Left renal cortex interstitium (tissue), 4 donors: ENCODE data around the gene USP44. TPM values are rescaled to one million over a fixed set of nuclear protein-coding genes. Genes with fewer than 3 reads are reported as not detected.

ENCODE experiments used
- DNase-seq, 4 donors: peaks; one replicate each; pipeline ENCODE4 v3.0.0-alpha.2; 2013; ENCODE audit warnings: low read depth in 4 of 4, low spot score in 2 of 4, missing footprints in 1 of 4
- polyA plus RNA-seq, 4 donors: library from polyadenylated mRNA; unstranded; fragments of 120-200 nt; gene quantifications; one replicate each; pipeline ENCODE4 v1.2.1, GENCODE V29; 2013; ENCODE audit not compliant: insufficient read length in 4 of 4

USP44 gene
- polyA plus RNA-seq, 4 donors = 1.9 to 2.9 (median 2.0) TPM

DNA sequence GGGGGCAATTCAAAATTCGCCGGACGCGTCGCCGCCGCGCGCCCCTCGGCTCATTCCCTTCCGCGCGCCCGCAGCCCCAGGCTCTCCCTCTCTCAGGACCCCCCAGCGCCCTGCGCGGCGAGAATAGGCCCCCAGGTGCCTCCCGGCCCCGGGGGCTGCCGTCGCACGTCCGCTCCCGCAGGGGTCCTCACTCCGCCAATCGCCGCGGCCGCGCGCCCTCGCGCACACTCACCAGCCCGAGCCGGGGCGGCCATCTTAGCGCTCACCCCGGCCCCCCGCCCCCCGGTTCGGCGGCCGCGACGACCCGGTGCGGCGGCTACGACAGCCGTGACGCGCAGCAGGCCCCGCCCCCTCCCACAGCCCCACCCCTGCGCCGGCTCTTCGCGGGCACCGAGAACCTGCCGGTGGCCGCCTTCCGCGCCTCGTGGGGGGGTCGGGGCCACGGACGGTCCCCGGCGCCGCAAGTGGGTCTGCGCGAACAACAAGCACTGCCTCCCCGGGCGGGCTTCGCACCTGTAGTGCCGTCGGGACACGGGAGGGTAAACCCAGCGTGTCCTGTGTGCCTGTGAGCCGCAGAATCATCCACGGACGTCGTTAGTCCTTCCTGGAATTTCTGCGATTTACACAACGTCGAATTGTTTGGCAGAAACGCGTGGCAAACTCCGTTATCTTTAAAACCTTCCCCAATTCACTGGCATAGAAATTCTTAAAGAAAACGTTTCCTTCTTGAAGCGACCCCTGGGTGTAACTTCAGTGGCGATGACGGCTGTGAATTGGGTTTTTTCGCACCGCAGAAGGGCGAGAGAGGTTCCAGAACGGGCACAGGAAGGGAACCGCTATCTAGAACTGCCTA is 2.5 kb downstream of the USP44 start:
- no peak for DNase-seq

DNA sequence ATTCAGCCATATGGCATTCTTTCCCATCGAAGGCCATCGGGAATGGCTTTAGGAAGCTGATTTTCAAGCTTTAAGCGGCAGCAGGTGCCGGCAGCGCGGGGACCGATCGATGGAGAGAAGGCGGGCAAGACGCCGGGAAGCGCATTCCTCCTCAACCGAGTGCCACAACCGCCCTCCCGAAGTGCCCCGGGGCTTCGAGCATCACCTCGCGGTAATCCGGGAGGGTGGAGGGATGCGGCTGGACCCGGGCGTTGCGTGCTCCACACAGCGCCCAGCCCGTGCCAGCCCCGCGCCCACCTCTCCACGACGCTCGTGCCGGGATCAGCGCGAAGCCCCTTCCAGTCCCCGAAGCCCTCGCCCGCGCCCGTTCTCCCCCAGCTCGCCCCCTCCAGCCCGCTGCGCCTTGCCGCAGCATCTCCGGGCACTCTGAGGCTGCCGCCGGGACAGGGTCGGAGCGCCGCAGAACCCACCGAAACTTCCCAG is 3.2 kb downstream of the USP44 start:
- DNase-seq = no peak

DNA sequence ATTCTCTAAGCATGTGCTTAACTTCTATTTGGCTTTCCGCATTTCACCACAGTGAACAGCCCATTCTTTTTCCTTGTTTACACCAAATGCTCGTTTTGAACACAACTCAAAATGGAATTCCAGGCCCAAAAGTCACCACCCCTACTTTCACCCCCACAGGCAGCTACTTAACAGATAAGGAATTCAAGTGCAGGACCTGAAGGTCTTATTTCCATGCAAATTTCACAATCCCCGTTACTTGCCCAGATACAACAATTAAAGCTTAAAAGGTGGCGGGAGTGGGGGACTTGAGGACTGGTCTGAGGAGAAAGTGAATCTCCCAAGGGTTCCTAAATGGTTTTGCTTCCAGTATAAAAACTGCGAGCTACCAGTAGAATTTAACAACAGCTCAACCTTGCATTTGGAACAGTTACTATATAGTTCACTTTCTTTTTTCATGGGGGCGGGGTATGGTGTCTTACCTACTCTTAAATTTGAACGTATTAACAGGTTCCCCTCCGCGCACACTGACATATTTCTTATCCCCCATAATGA is 3.7 kb downstream of the USP44 start:
- no peak for DNase-seq

DNA sequence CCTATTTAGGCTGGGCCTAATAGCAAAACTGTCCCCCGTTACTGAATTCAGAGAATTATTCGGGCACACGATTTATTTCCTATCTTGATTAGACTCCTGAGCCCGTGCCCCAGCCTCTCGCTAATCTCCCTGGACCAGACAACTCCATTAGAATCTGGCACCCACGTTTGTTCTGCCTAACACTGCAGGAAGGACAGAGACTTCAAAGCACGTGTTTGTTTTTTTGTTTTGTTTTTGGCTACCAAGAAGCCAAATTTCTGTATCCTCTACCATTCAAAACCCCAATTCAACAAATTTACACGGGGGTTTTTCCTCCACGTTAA is 4.8 kb downstream of the USP44 start:
- DNase-seq = no peak

DNA sequence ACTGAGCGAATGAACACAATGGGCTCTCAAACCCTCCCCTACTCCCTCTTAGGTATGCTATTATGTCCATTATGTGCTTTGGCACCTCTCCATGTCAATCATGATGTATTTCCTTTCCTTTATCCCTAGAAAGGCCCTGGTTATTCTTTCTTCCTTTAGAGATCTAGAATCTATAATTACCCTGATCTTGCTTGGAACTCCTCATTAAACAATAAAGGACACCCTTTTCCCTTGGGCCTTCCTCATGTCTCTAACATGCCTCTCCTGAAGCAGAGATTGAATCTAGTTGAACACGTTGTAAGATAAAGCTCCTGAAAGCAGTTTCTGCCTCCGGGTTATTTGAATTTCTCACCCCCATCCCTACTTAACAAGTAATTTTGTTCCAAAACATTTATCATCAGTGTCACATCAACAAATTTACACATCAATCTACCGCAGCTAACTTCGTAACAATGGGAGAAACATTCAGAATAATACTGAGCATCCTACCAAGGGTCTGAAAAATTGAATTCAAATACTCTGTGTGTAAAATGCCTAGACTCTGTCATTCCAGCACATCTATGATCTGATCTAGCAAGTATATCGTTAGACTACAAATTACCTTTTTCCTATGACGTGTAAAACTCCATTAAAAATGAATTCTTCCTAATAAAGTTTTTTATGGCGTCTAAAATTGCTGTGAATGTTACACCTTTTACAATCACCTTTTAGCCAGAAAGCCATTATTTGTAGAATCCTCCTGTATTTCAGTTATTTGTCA is 5.4 kb downstream of the USP44 start:
- DNase-seq = no peak

DNA sequence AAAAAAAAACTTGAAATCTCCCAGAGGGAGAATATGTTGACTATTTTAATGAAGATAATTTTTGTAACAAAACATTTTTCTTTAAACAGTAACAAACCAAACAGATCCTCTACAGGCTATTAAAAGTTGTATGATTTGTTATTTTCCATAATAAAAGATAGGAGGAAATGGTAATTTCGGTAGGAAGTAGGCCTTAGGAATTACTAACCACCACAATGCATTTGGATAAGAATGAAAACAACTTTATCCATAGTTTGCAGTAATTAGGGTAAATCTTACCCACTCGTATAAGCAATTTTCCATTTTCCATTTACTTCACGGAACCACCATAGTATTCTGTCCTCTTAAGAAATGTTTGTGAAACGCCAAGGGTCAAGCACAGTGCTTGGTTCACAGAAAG is 6.0 kb downstream of the USP44 start:
- DNase-seq = no peak

DNA sequence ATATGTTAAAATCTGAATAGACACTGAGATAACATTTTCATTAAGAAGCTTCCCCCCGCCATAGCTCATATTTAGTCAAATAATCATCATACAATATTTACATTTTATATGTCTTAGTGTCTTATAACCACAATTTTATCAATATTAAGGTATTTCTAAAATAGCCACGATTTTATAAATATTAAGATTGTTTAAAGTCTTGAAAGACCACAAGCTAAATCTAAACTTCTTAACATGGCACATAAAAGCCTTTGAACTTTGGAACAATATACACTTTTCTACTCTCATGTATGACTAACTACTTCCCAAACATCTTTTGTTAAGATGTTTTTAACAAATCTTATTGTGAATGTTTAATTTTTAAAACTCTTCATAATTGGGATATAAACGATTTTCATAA is 6.5 kb downstream of the USP44 start:
- no peak for DNase-seq

DNA sequence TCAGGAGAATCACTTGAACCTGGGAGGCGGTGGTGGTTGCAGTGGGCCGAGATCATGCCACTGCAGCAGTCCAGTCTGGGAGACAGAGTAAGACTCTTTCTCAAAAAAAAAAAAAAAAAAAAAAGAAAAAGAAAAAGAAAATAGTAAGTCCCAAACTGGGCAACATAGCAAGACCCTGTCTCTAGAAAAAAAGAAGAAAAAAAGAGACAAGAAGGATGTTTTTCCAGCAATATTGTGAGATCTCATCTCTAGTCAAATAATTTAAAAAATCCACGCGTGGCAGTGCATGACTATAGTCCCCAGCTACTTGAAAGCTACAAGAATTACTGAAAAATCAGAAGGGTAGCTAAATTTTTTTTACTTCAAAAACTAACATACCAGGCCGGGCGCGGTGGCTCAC is 8.0 kb downstream of the USP44 start:
- DNase-seq = no peak

DNA sequence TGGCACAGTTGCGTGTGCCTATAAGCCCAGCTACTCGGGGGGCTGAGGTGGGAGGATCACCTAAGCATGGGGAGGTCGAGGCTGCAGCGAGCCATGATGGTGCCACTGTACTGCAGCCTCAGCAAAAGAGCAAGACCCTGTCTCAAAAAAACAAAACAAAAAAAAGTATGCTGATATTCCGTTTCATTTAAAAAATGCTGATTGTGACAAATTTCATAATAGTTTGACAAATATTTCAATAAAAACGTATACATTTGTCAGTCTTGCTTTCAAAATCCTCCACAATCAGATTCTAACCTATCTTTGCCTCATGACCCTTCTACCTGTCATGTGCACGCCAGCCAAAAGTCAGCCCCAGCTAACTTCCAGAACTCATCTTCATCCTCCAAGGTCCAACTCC is 9.8 kb downstream of the USP44 start:
- DNase-seq = no peak

DNA sequence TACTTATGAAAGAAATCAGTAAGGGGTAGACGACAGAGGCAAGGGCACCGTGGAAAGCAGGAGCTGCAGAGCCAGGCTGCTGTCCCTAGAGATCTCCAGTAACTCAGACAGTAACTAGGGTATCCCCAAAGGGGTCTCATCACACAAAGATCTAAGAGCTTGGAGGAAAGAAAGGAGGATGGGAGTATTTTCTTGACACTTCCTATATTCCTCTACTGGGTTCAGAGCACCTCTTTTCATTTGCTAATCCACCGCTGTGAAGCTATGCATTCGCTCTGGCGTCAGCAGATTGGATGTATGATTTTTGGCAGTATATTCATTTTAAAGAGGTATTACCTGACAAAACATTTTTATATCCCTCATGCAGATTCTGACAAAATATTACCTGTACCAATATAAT is 12.6 kb downstream of the USP44 start:
- DNase-seq = no peak

DNA sequence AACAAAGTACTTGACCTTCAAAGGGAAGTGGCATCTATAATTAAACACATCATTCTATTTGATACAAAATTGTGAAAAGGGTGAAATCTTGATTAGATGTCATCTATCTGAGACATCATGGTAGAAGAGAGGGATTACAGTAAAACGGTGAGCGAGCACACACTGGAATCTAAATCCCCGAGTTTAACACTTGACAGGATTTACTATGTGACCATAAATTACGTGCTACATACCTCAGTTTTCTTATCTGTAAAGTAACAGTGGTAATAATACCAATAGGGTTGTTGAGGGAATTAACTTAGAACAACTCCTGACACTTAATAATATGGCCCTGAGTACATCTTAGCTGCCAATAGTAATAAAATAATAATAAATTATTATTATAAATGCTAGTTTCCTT is 13.3 kb downstream of the USP44 start:
- DNase-seq = no peak

DNA sequence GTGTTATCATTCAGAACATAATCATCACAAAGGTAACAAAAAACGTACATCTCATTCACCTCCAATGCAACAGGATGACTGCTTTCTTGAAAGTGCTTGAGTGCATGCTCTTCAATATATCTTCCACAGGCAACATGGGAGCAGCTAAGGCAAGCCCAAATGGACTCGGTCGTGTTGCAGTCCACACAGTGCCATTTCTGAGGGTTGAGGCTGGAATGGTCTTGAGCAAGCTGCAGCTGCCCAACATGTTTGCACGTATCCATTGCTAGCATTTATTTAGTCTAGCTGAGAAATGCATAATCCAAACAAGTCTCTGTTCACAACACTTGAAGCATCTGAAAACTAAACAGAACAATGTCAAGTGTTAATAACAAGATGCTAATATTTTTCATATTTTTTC is 17.3 kb downstream of the USP44 start:
- no peak for DNase-seq

DNA sequence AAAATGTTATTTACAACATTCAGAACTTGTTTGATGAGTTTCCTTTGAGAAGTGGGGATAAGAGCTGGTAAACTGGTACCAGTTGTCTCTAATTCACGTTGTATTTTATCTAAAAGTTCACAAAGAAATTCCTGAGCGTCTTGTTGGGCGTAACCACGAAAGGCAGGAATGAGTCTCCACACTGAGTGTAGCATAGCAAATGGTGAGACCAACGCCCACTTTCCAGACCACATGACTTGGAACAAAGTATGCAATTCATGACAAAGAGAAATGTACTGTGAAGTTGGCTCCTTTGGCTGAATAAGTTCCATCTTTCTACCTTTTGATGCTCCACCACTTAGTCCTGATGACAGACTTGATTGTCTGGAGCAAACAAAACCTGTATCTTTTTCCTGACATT is 18.4 kb downstream of the USP44 start:
- no peak for DNase-seq

DNA sequence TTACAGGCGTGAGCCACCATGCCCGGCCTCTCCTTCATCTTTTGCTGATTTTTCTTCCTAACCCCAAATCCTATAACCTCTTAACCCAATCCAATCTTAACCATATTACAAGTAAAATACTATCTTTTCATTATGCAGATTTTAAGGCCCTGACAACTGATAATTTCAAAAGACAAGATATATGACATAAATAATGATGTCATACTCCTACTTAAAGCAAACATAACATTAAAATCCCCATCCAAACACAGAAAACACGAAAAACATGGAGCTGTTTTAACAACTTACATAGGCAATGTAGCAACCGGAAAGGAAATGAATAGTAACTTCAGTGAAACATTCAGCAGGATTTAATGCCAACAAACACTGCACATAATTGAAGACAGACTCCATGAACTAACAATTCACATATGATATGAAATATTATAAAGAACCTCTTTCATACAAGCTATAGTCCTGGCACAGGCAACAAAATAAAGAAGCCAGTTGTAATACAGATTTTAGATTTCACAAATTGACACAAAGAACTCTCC is 21.5 kb downstream of the USP44 start:
- DNase-seq = no peak

DNA sequence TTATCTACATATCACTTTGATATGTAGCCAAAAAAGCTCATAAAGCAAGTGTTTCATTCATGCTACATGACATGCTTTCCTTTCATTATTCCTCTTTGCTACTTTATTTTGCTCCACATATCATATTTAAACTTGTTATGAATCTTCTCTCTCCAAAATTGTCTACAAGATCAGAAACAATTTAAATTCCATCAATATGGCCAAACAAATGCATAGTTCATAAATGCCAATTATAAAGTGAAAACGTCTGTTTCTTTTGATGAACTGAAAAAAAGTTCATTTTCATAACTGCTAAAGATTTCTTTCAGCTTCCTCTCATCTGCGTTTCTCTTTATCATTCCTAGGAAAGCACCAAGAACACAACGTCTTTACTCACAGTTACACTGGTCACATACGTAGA is 22.8 kb downstream of the USP44 start:
- no peak for DNase-seq

DNA sequence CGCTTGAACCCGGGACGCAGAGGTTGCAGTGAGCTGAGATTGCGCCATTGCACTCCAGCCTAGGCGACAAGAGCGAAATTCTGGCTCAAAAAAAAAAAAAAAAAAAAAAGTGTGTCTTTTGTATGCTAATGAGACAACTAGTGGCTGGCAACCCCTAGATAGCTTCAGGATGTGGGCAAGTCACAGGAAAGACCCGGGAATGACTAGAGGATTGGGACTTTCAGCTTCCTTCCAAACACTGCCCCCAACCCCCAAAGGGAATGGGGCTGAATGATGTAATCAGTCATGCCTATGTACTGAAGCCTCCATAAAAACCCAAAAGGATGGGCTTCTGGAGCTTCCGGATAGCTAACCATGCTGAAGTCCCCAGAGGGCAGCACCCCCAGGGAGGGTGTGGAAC is 28.6 kb downstream of the USP44 start:
- no peak for DNase-seq

DNA sequence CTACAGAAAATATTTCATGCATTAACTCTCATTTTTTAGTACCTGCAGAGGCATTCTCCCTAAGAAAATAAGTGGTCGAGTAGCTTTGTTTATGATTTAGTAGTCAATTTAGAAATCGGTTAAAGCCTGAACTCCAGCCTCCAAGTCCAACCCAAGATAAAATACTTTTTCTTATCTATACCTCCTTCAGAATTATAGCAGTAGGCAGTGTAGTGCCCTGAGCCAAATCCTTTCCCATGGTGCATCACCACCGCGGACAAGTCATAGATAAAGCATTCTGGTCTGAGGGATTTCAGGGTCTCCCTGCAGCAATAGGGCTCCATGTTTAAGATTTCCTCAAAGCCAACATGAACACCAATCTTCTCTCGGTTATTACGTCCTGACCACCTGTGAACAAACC is 30.5 kb downstream of the USP44 start:
- DNase-seq = no peak

DNA sequence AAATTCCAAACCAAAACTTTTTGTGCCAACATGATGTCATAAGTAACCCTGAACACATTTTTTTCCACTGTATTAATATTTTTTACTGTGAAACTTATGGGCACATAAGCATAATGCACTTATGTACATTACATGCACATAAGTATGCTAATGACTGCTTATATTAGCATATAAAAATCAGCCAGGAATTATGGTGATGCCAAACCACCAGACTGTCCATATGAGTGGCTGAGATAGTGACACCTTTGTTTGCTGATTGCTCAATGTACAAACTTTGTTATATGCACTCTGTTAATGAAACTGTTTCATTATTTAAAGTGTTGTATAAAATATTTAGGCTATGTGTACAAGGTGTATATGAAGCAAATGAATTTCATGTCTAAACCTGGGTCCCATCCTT is 32.3 kb downstream of the USP44 start:
- no peak for DNase-seq

DNA sequence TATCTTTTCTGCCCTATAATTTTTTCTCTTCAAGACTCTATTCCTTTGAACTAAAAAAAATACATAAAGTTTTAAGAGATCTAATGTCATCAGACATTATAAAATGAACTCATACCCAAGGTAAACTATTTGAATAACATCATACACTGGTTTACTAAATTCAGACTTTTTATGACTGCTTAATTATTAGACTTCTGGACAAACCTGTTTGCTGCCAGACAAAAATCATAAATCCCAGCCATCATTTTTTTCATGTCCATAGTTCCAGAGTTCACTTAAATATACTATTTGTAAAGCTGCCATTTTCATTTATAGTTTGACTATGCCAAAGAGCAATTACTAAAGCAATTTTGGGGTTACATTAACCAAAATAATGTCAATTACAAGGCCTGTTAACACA is 34.0 kb downstream of the USP44 start:
- no peak for DNase-seq

DNA sequence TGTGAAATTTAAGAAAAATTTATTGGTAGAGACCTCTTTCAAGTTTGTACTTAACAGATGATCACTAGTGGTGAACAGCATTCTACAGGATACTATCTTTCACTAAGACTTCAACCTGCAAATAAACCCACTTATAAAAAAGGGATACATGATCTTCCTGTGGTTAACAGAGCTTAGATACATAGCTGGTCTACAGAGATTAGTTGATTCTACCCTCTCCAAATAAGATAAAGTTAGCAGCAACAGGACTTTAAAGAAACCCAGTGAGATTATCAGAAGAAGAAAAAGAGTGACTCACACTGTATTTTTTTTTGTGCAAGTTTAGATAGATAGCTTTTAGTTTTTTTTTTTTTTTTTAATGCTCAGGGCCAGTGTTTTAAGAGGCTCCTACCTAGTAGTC is 34.5 kb downstream of the USP44 start:
- DNase-seq = no peak

DNA sequence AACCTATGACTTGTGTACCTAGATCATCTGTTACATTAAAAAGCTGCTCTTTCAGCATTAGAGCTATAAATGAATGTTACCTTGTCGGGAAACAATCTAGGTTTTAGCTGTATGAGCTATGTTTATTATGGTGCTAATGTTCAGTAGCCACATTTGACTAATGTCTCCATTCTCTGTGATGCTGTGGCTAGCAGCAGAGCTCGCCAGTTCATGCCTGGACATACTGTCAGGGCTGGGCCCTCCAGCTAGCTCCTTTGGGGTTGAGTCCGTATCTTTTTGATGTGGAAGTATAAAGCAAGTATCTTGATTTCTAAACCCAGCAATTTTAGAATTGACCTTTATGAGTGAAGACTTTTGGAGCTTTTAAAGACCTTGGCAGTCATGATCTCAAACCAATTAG is 36.1 kb downstream of the USP44 start:
- DNase-seq = no peak

DNA sequence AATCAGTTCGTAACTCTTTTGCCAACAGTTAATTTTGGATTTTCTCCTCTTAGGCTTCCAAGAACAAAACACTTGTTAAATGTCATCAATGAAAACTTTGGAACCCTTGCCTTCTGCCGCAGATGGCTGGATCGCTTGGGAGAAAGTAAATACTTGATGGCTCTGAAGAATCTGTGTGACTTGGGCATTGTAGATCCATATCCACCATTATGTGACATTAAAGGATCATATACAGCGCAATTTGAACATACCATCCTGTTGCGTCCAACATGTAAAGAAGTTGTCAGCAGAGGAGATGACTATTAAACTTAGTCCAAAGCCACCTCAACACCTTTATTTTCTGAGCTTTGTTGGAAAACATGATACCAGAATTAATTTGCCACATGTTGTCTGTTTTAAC is 37.7 kb downstream of the USP44 start:
- no peak for DNase-seq
